A549 (cell line): ENCODE measurements around the gene TOGARAM2. TPM values are rescaled to one million over a fixed set of nuclear protein-coding genes. Genes with fewer than 3 reads are reported as not detected.

Source experiments
- ATAC-seq, 2 experiments: fragments of 200-7000 bp in 1 of 2; fragments of >200 bp in 1 of 2; cut with Nextera tagmentation in 1 of 2; cut with Tn5 transposase in 1 of 2; 3 replicates each; pipeline versions ENCODE4 v1.8.0 to v1.9.1; 2018 to 2020; ENCODE audit warnings: mild to moderate bottlenecking in 1 of 2, moderate library complexity in 1 of 2
- CTCF ChIA-PET: fragments of 300-600 bp; sonication (Branson Sonifier 250); formaldehyde crosslinking; extraction: SDS; loops from one replicate; lab custom pipeline; 2021; ENCODE audit warnings: antibody characterized with exemption, inconsistent platforms; lab: Yijun Ruan, JAX
- POLR2A ChIA-PET: fragments of 350-600 bp; formaldehyde crosslinking; extraction: SDS; loops from one replicate; lab custom pipeline; 2021; ENCODE audit warnings: antibody characterized with exemption, inconsistent platforms; lab: Yijun Ruan, JAX
- DNase-seq, 2 experiments: peaks; one replicate each; pipeline versions ENCODE4 v3.0.0 to v3.0.0-alpha.2; 2011 to 2016; ENCODE audit warnings: low read depth in 1 of 2, low spot score in 1 of 2
- FAIRE-seq: peaks from 2 replicates; lab custom pipeline; 2011; peaks lifted over from hg19 to GRCh38; lab: Jason Lieb, UNC
- H3K27ac ChIP-seq, 2 experiments: fragments of >200 bp; sonication (Bioruptor Twin); formaldehyde crosslinking; 3 replicates each; pipeline ENCODE4 v1.5.1; 2016 to 2017
- H3K4me1 ChIP-seq: fragments of >200 bp; sonication (Bioruptor Twin); formaldehyde crosslinking; 3 replicates; pipeline ENCODE4 v1.6.1; 2016
- H3K4me2 ChIP-seq: fragments of >200 bp; sonication (Bioruptor Twin); formaldehyde crosslinking; 3 replicates; pipeline ENCODE4 v1.6.1; 2016
- H3K4me3 ChIP-seq: fragments of >200 bp; sonication (Bioruptor Twin); formaldehyde crosslinking; 3 replicates; pipeline ENCODE4 v1.5.1; 2016
- H3K9me3 ChIP-seq: fragments of >200 bp; sonication (Bioruptor Twin); formaldehyde crosslinking; 3 replicates; pipeline ENCODE4 v1.6.1; 2016
- ATOH8 ChIP-seq: fragments of 250-450 bp; sonication (Bioruptor Pico); IDR thresholded peaks from 2 replicates; pipeline ENCODE4 v1.5.0; 2020; ENCODE audit warnings: low read depth, mild to moderate bottlenecking, moderate library complexity
- BHLHE40 ChIP-seq: IDR thresholded peaks from 2 replicates; pipeline ENCODE4 v1.6.1; 2012; ENCODE audit warnings: low read depth, low read length, inconsistent platforms
- CBX2 ChIP-seq: fragments of 200-600 bp; sonication (generic); IDR thresholded peaks from 2 replicates; pipeline ENCODE4 v1.6.1; 2016; ENCODE audit warnings: low read depth, mild to moderate bottlenecking, borderline replicate concordance
- E2F6 ChIP-seq: IDR thresholded peaks from 2 replicates; pipeline ENCODE4 v1.6.1; 2012; ENCODE audit warnings: low read depth, borderline replicate concordance
- EHF ChIP-seq: fragments of 250-450 bp; sonication (Bioruptor Pico); IDR thresholded peaks from 2 replicates; pipeline ENCODE4 v1.5.0; 2020; ENCODE audit warnings: mild to moderate bottlenecking
- EHMT2 ChIP-seq: fragments of 200-600 bp; sonication (generic); IDR thresholded peaks from 2 replicates; pipeline ENCODE4 v1.6.1; 2016; ENCODE audit warnings: antibody characterized with exemption, low read depth, mild to moderate bottlenecking, moderate library complexity
- FOSB ChIP-seq: fragments of 250-450 bp; sonication (Bioruptor Pico); IDR thresholded peaks from 2 replicates; pipeline ENCODE4 v1.5.0; 2020; ENCODE audit warnings: mild to moderate bottlenecking, moderate library complexity
- FOSL2 ChIP-seq, 2 experiments: fragments of 450-650 bp in 1 of 2; fragments of >200 bp in 1 of 2; sonication (Bioruptor Twin) in 1 of 2; formaldehyde crosslinking; IDR thresholded peaks; 2 replicates each; pipeline versions ENCODE4 v1.5.0 to v1.6.1; 2016 to 2020; ENCODE audit warnings: mild to moderate bottlenecking in 1 of 2, moderate library complexity in 1 of 2
- GATA3 ChIP-seq: IDR thresholded peaks from 2 replicates; pipeline ENCODE4 v1.6.1; 2012; ENCODE audit warnings: borderline replicate concordance
- HES2 ChIP-seq: fragments of >200 bp; sonication (Bioruptor Twin); formaldehyde crosslinking; IDR thresholded peaks from 2 replicates; pipeline ENCODE4 v1.6.1; 2016
- HEYL ChIP-seq: fragments of 250-450 bp; sonication (Bioruptor Pico); IDR thresholded peaks from 2 replicates; pipeline ENCODE4 v1.8.0; 2021; ENCODE audit warnings: mild to moderate bottlenecking, moderate library complexity
- HOXB13 ChIP-seq: fragments of 250-450 bp; sonication (Bioruptor Pico); IDR thresholded peaks from 2 replicates; pipeline ENCODE4 v1.5.0; 2020; ENCODE audit warnings: low read depth, mild to moderate bottlenecking, moderate library complexity
- JUNB ChIP-seq: fragments of >200 bp; sonication (Bioruptor Twin); formaldehyde crosslinking; IDR thresholded peaks from 2 replicates; pipeline ENCODE4 v1.6.1; 2016
- MAFK ChIP-seq: fragments of 450-650 bp; IDR thresholded peaks from 2 replicates; pipeline ENCODE4 v1.6.1; 2014; ENCODE audit not compliant: partially characterized antibody
- MAZ ChIP-seq: fragments of 150-350 bp; IDR thresholded peaks from 2 replicates; pipeline ENCODE4 v1.6.1; 2014; ENCODE audit warnings: antibody characterized with exemption, low read depth, low read length, borderline replicate concordance
- NPAS2 ChIP-seq: fragments of 250-450 bp; sonication (Bioruptor Pico); IDR thresholded peaks from 2 replicates; pipeline ENCODE4 v1.8.0; 2022; ENCODE audit warnings: mild to moderate bottlenecking, moderate library complexity, borderline replicate concordance
- NR3C1 ChIP-seq: fragments of >200 bp; sonication (Bioruptor Twin); formaldehyde crosslinking; IDR thresholded peaks from 3 replicates; pipeline ENCODE4 v1.6.1; 2017
- PHF8 ChIP-seq: fragments of 200-600 bp; sonication (generic); IDR thresholded peaks from 2 replicates; pipeline ENCODE4 v1.6.1; 2016; ENCODE audit warnings: low read depth, mild to moderate bottlenecking, antibody characterized with exemption, moderate library complexity, borderline replicate concordance
- POLR2AphosphoS2 ChIP-seq: conservative IDR thresholded peaks from 2 replicates; pipeline ENCODE4 v1.6.1; 2012; ENCODE audit warnings: low read length, improper control_type of control experiment, inconsistent platforms
- RARB ChIP-seq: fragments of 250-450 bp; sonication (Bioruptor Pico); IDR thresholded peaks from 2 replicates; pipeline ENCODE4 v1.8.0; 2021; ENCODE audit warnings: mild to moderate bottlenecking, moderate library complexity
- RCOR1 ChIP-seq: fragments of 150-350 bp; IDR thresholded peaks from 2 replicates; pipeline ENCODE4 v1.6.1; 2014; ENCODE audit warnings: antibody characterized with exemption, low read length, low read depth
- REST ChIP-seq: fragments of 200-600 bp; sonication (generic); IDR thresholded peaks from 2 replicates; pipeline ENCODE4 v1.6.1; 2016; ENCODE audit warnings: antibody characterized with exemption, mild to moderate bottlenecking, moderate library complexity
- SMC3 ChIP-seq: fragments of >200 bp; sonication (Bioruptor Twin); formaldehyde crosslinking; IDR thresholded peaks from 3 replicates; pipeline ENCODE4 v1.6.1; 2018; ENCODE audit warnings: inconsistent platforms
- TP53 ChIP-seq: fragments of 250-450 bp; sonication (Bioruptor Pico); IDR thresholded peaks from 2 replicates; pipeline ENCODE4 v1.5.0; 2021; ENCODE audit warnings: mild to moderate bottlenecking, moderate library complexity
- USF2 ChIP-seq: fragments of 450-650 bp; IDR thresholded peaks from 2 replicates; pipeline ENCODE4 v1.6.1; 2014; ENCODE audit warnings: antibody characterized with exemption
- ZNF302 ChIP-seq: fragments of 250-450 bp; sonication (Bioruptor Pico); IDR thresholded peaks from 2 replicates; pipeline ENCODE4 v1.9.0; 2021; ENCODE audit warnings: inconsistent platforms, mild to moderate bottlenecking, moderate library complexity
- ZSCAN20 ChIP-seq: fragments of 250-450 bp; sonication (Bioruptor Pico); IDR thresholded peaks from 2 replicates; pipeline ENCODE4 v1.8.0; 2022; ENCODE audit warnings: mild to moderate bottlenecking, moderate library complexity
- WGBS: methylation state at CpG from one replicate; pipeline ENCODE4 v1.1.6; 2017; ENCODE audit errors: missing lambda C conversion rate; 5-methylcytosine and 5-hydroxymethylcytosine counted together
- polyA minus RNA-seq: library from RNA; depleted of rRNA, polyadenylated mRNA; stranded (reverse); fragments of >200 nt; gene quantifications from 2 replicates; pipeline ENCODE4 v1.2.3, GENCODE V29; 2011; rRNA and poly(A)+ RNA removed
- polyA plus RNA-seq, 4 experiments: library from polyadenylated mRNA; depleted of rRNA in 3 of 4; stranded (reverse); fragments of >200 nt; fragmentation: RNase III in 1 of 4; extraction: RNeasy Plus Mini Kit Qiagen cat#74134 plus additional on column Dnase treatment in 1 of 4; gene quantifications; 2 replicates in 3 of 4; 3 replicates in 1 of 4; pipeline ENCODE4 v1.2.3, GENCODE V29; 2011 to 2017

Gene TOGARAM2
- polyA plus RNA-seq (2011; rRNA removed), result 0.05 and 0.14 TPM in 2 replicates
- polyA plus RNA-seq (2012; cell fraction: cytosol; rRNA removed), result 0.38 and 0.41 TPM in 2 replicates
- 0.92 and 0.96 TPM in 2 replicates for polyA plus RNA-seq (2012; cell fraction: nucleus; rRNA removed)
- 0.25 to 0.35 TPM (median 0.30 TPM) in 3 replicates for polyA plus RNA-seq (2017; fragmentation: RNase III; extraction: RNeasy Plus Mini Kit Qiagen cat#74134 plus additional on column Dnase treatment)
- 0.10 and 0.33 TPM in 2 replicates for polyA minus RNA-seq

GRCh38 chr2:28981016-28981441 is at the start of gene TOGARAM2:
Gene TOGARAM2, plus strand, starts transcription at chr2:28981298. Its CDS starts 13,537 bp downstream, at chr2:28994835.
- peak; percentile 4 to 19; a peak in 3 of 6 replicates for ATAC-seq
- no peak for DNase-seq
- no peak for TF ChIP-seq MAFK
- no peak for TF ChIP-seq RCOR1
- TF ChIP-seq USF2, result no peak
- no peak for TF ChIP-seq NR3C1
- no peak for TF ChIP-seq NPAS2 (CRISPR knock-in tag)
- TF ChIP-seq HES2, result no peak
- TF ChIP-seq POLR2AphosphoS2, result no peak
- no peak for TF ChIP-seq CBX2
- no peak for TF ChIP-seq HOXB13 (CRISPR knock-in tag)
- TF ChIP-seq FOSB (CRISPR knock-in tag), result no peak
- no peak for TF ChIP-seq JUNB
- no peak for TF ChIP-seq PHF8
- TF ChIP-seq RARB (CRISPR knock-in tag), result no peak
- TF ChIP-seq, all 56 proteins: peak for 0
- Histone ChIP-seq H3K4me1 (no peaks in the 10 kb centered on the region), H3K9me3 (no peaks in the 10 kb centered on the region), H3K4me2 (no peak within 1 kb of the TSS), H3K4me3 (no peak within 1 kb of the TSS), H3K27ac (0 out of 6 replicates have a peak within 1 kb of the TSS, but pooled peaks of 1 of the 2 experiments have one; percentile 1)
- no CpG with 5 or more reads among the region's 10 CpGs for WGBS
- ChIA-PET POLR2A (no interaction called here), CTCF (interaction anchor here (0.7 kb wide), 1 partner anchor 14 kb away, joined by 3 read pairs; no protein-coding TSS in a partner anchor)
- no peak for FAIRE-seq

GRCh38 chr2:28934769-28935168 is 46.3 kb upstream of the TOGARAM2 start:
- no peak overlapping the region for H3K4me2 ChIP-seq
- no peak overlapping the region for H3K4me3 ChIP-seq
- ATAC-seq (peak in 1 of 2 experiments; percentile 28; a peak in 1 of 6 replicates), DNase-seq (no peak), FAIRE-seq (no peak)
- CTCF ChIA-PET, result no interaction called here
- no peak for TF ChIP-seq FOSL2 (IDR thresholded peaks at IDR 0.05)
- TF ChIP-seq FOSL2 (CRISPR knock-in tag; IDR thresholded peaks at IDR 0.05), result no peak
- no peak for TF ChIP-seq E2F6
- no peak for TF ChIP-seq SMC3
- no peak for TF ChIP-seq ATOH8 (CRISPR knock-in tag)
- no peak for TF ChIP-seq ZSCAN20 (CRISPR knock-in tag)
- TF ChIP-seq FOSB (CRISPR knock-in tag), result no peak
- TF ChIP-seq HEYL (CRISPR knock-in tag), result no peak
- no peak for TF ChIP-seq HOXB13 (CRISPR knock-in tag)
- TF ChIP-seq ZNF302, result no peak
- TF ChIP-seq EHF (CRISPR knock-in tag), result no peak
- TF ChIP-seq USF2, result no peak
- TF ChIP-seq EHMT2, result no peak
- TF ChIP-seq GATA3, result no peak
- TF ChIP-seq BHLHE40, result no peak
- TF ChIP-seq MAZ, result no peak
- no peak for TF ChIP-seq TP53 (CRISPR knock-in tag)
- no peak for TF ChIP-seq REST
- no peaks in the 10 kb centered on the region for H3K9me3 ChIP-seq
- peaks cover 9% of the 10 kb centered on the region for H3K4me1 ChIP-seq
- POLR2A ChIA-PET, result no interaction called here
- no peak overlapping the region for H3K27ac ChIP-seq
- whole genome bisulfite sequencing, result 96% methylated on average over 2 of the region's 2 CpGs
